ENCODE data around the gene MAPK10. TPM values are rescaled to one million over a fixed set of nuclear protein-coding genes. Genes with fewer than 3 reads are reported as not detected.

The MAPK10 gene
- total RNA-seq, 6 experiments from 2014 or later = 0.74 to 1.9 (median 1.6) TPM

DNA sequence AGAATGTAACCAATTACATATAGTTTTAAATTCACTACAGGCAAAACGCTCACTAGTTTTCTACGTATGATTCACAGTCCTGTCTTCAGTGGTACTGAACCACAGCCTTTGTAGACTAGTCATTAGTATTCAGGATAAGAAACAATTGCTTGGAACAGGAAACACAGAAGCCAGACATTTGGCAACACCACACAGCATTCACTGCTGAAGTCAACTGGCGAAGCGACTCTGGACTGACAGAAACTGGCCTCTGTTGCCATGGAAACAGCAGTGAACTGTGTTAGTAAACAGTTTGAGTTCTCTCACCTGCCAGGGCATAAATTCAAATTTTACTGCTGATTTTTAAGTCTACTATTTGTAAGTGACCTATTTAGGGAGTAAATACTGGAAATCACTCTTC is 57.6 kb downstream of the MAPK10 start:
- H3K9me3 ChIP-seq = no peaks in the 10 kb centered on the region
- no peak overlapping the region for H3K27ac ChIP-seq
- 14% methylated on average over 4 of the region's 4 CpGs for WGBS (ENCODE audit: insufficient coverage, low coverage, low lambda C conversion rate, missing lambda C conversion rate)
- no peaks in the 10 kb centered on the region for H3K27me3 ChIP-seq
- DNase-seq (no peak), ATAC-seq (peak in 1 of 4 donors; percentile 47)
- TF ChIP-seq, protein P1, sequence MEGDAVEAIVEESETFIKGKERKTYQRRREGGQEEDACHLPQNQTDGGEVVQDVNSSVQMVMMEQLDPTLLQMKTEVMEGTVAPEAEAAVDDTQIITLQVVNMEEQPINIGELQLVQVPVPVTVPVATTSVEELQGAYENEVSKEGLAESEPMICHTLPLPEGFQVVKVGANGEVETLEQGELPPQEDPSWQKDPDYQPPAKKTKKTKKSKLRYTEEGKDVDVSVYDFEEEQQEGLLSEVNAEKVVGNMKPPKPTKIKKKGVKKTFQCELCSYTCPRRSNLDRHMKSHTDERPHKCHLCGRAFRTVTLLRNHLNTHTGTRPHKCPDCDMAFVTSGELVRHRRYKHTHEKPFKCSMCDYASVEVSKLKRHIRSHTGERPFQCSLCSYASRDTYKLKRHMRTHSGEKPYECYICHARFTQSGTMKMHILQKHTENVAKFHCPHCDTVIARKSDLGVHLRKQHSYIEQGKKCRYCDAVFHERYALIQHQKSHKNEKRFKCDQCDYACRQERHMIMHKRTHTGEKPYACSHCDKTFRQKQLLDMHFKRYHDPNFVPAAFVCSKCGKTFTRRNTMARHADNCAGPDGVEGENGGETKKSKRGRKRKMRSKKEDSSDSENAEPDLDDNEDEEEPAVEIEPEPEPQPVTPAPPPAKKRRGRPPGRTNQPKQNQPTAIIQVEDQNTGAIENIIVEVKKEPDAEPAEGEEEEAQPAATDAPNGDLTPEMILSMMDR (IDR thresholded peaks at IDR 0.05) = no peak
- no peak for TF ChIP-seq POLR2A (IDR thresholded peaks at IDR 0.05)
- H3K4me3 ChIP-seq = no peak overlapping the region
- H3K36me3 ChIP-seq = no peaks in the 10 kb centered on the region
- H3K4me1 ChIP-seq = no peaks in the 10 kb centered on the region
- intact Hi-C loops (cut with DNase I) = no loop called here

DNA sequence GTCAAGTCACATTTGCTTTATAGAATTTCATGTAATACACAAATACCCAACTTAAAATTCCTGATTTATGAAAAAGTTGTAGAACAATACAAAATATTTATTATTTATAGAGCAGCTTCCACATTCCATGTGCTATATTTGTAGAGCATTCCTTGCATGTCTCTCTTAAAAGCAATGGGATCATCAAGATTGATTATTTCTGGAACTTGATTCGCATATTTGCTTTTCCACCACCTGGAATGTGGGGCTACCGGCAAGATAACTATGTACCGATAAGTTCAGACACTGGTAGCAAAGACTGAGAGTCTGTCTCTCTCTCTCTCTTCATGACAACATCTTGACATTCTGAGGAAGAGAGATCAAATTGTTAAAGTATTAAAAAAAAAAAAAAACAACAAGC is 59.3 kb downstream of the MAPK10 start:
- H3K4me3 ChIP-seq = no peak overlapping the region
- DNase-seq = no peak
- H3K27ac ChIP-seq = no peak overlapping the region
- intact Hi-C loops (cut with DNase I) = no loop called here
- H3K27me3 ChIP-seq = no peaks in the 10 kb centered on the region
- no peaks in the 10 kb centered on the region for H3K36me3 ChIP-seq
- WGBS (ENCODE audit: insufficient coverage, low coverage, low lambda C conversion rate, missing lambda C conversion rate) = 23% methylated on average over 3 of the region's 3 CpGs
- no peak for ATAC-seq
- TF ChIP-seq, protein P1 (IDR thresholded peaks at IDR 0.05) = no peak
- TF ChIP-seq POLR2A (IDR thresholded peaks at IDR 0.05) = no peak
- H3K4me1 ChIP-seq = no peaks in the 10 kb centered on the region
- no peaks in the 10 kb centered on the region for H3K9me3 ChIP-seq

DNA sequence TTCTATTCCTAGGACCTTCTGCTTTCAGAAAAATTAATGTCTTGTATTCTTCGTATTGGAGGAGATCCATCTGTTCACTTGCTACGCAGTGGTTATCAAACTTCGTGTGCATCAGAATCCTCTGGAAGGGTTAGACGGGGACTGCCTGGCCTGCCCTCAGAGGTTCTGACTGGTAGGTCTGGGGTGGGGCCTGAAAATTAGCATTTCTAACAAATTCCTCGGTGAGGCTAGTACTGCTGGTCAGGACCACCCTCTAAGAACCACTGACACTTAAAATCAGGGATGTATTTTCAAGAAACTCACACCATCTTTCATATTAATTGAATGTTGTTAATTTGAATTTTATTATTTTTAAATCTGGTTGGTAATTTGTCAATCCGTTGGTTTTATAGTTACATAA is 63.0 kb downstream of the MAPK10 start:
- no peaks in the 10 kb centered on the region for H3K4me1 ChIP-seq
- WGBS (ENCODE audit: insufficient coverage, low coverage, low lambda C conversion rate, missing lambda C conversion rate) = 54% methylated on average over 6 of the region's 6 CpGs
- TF ChIP-seq, protein P1 (IDR thresholded peaks at IDR 0.05) = no peak
- TF ChIP-seq POLR2A (IDR thresholded peaks at IDR 0.05) = no peak
- no peak for ATAC-seq
- H3K27me3 ChIP-seq = no peaks in the 10 kb centered on the region
- no peak overlapping the region for H3K4me3 ChIP-seq
- H3K36me3 ChIP-seq = no peaks in the 10 kb centered on the region
- no peak overlapping the region for H3K27ac ChIP-seq
- intact Hi-C loops (cut with DNase I) = no loop called here
- no peaks in the 10 kb centered on the region for H3K9me3 ChIP-seq
- DNase-seq = no peak

DNA sequence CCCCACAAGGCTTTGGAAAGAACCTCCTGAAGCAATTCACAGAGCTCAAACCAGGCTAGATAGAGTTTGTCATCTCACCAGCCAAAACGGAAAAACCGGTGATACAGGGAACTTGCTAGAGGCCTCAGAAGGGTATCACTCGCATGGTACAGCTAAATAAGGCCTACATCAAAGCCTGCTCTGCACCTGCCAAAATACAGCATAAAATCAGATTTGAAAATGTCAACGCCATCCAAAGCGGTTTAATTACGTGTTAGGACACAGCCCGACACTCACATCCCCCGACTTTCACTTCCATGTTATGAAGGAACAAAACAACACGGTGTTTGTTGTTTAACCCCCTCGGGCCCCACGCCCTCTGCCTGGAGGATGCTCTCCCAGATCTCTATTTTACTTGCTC is 65.0 kb downstream of the MAPK10 start:
- no peaks in the 10 kb centered on the region for H3K27me3 ChIP-seq
- H3K4me3 ChIP-seq = no peak overlapping the region
- H3K36me3 ChIP-seq = no peaks in the 10 kb centered on the region
- TF ChIP-seq, protein P1 (IDR thresholded peaks at IDR 0.05) = no peak
- no peak for TF ChIP-seq POLR2A (IDR thresholded peaks at IDR 0.05)
- DNase-seq (no peak), ATAC-seq (no peak)
- 86% methylated on average over 10 of the region's 11 CpGs for WGBS (ENCODE audit: insufficient coverage, low coverage, low lambda C conversion rate, missing lambda C conversion rate)
- H3K4me1 ChIP-seq = no peaks in the 10 kb centered on the region
- H3K27ac ChIP-seq = no peak overlapping the region
- intact Hi-C loops (cut with DNase I) = no loop called here
- no peaks in the 10 kb centered on the region for H3K9me3 ChIP-seq

DNA sequence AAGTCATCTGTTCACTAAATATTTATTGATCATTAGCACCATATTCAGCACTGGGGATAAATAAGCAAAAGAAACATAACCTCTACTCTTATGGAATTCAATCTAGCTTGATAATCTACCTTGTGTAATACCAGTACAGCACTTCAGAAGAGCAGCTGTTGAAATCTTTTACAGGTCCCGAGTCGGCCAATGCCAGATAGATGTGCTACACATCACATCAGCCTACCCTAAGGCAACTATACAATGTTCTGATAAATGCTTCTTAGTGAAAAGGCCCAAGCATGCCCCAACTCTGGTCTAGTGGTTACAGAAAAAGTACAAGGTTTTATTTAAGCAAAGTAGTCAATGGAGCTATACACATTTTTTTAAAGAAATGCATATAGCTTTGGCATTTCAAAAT is 68.7 kb downstream of the MAPK10 start:
- no peaks in the 10 kb centered on the region for H3K36me3 ChIP-seq
- WGBS (ENCODE audit: insufficient coverage, low coverage, low lambda C conversion rate, missing lambda C conversion rate) = 74% methylated on average over 2 of the region's 2 CpGs
- H3K27me3 ChIP-seq = no peaks in the 10 kb centered on the region
- intact Hi-C loops (cut with DNase I) = no loop called here
- H3K9me3 ChIP-seq = no peaks in the 10 kb centered on the region
- DNase-seq (no peak), ATAC-seq (no peak)
- no peak overlapping the region for H3K27ac ChIP-seq
- H3K4me3 ChIP-seq = no peak overlapping the region
- H3K4me1 ChIP-seq = no peaks in the 10 kb centered on the region
- TF ChIP-seq, protein P1 (IDR thresholded peaks at IDR 0.05) = no peak
- no peak for TF ChIP-seq POLR2A (IDR thresholded peaks at IDR 0.05)
